ENCODE measurements around the gene EIF4EBP3. TPM values are rescaled to one million over a fixed set of nuclear protein-coding genes. Genes with fewer than 3 reads are reported as not detected.

Gene EIF4EBP3
- total and polyA plus RNA-seq, 2 donors (not counting 1 experiment from before 2014, with no cell fraction given), result 15.0 to 18.2 TPM

- H3K4me2 ChIP-seq (replicated peaks; ENCODE audit: low read depth, low read length, poor library complexity, severe bottlenecking), result no peak overlapping the region
Observed at GRCh38 chr5:140567871-140568270, 20.4 kb downstream of the EIF4EBP3 start.

More at GRCh38 chr5:140567871-140568270, 20.4 kb downstream of the EIF4EBP3 start:
- 96% methylated on average over 11 of the region's 13 CpGs for WGBS (ENCODE audit: insufficient coverage)
- Histone ChIP-seq H3K9me3 (ENCODE audit: control extremely low read depth in 1 of 3, control insufficient read depth in 2 of 3, insufficient read depth in 1 of 3, low read length in 2 of 3) (no peaks in the 10 kb centered on the region), H4K20me1 (ENCODE audit: control insufficient read depth, insufficient read depth, low read length, poor library complexity, severe bottlenecking) (no peaks in the 10 kb centered on the region), H3K9ac (ENCODE audit: low read length) (no peak overlapping the region), H3K4me1 (ENCODE audit: control insufficient read depth in 2 of 2, insufficient read depth in 2 of 2, low read length in 2 of 2) (peaks cover 33 to 46% of the 10 kb centered on the region in 2 donors), H3K36me3 (replicated peaks in 1 of 2; ENCODE audit: control extremely low read depth in 1 of 2, control insufficient read depth in 1 of 2, extremely low read depth in 1 of 2, insufficient read depth in 2 of 2, low read length in 1 of 2) (peaks cover 0 to 21% of the 10 kb centered on the region in 2 experiments), H3K27ac (ENCODE audit: low read length in 2 of 2) (no peak overlapping the region), H3K27me3 (replicated peaks in 1 of 4; ENCODE audit: control extremely low read depth in 1 of 4, control insufficient read depth in 3 of 4, insufficient read depth in 4 of 4, low read length in 3 of 4) (no peaks in the 10 kb centered on the region), H2AFZ (ENCODE audit: insufficient read depth, low read depth, low read length, poor library complexity, severe bottlenecking) (no peak overlapping the region), H3K4me3 (ENCODE audit: control extremely low read depth in 1 of 5, extremely low read depth in 1 of 5, insufficient read depth in 1 of 5, low read depth in 2 of 5, low read length in 4 of 5) (no peak overlapping the region), H3K79me2 (ENCODE audit: control insufficient read depth, insufficient read depth, low read length) (peaks cover 22% of the 10 kb centered on the region)
- TF ChIP-seq CTCF (IDR thresholded peaks at IDR 0.05), result no peak
- no peak for TF ChIP-seq EZH2 (IDR thresholded peaks at IDR 0.05; ENCODE audit: borderline replicate concordance, insufficient read depth, low read depth, low read length, poor library complexity, severe bottlenecking)
- Mint-ChIP-seq H3K4me3 (no peak overlapping the region), H3K27me3 (no peaks in the 10 kb centered on the region), H3K4me1 (peaks cover 54% of the 10 kb centered on the region), H3K27ac (peak overlapping the region; percentile 53), H3K9me3 (ENCODE audit: insufficient read depth) (no peaks in the 10 kb centered on the region)
- POLR2A ChIA-PET, result interaction anchor here (1.2 to 1.4 kb wide), 2 partner anchors 10 to 20 kb away, joined by 3 to 4 read pairs; partner anchors contain the start of gene EIF4EBP3
- intact Hi-C loops (cut with micrococcal nuclease), result loop anchor here (10.0 kb wide), 2 partner anchors 263 to 757 kb away; partner anchors contain the start of genes PFDN1 and TAF7
- DNase-seq, result no peak
- ATAC-seq (ENCODE audit: low read depth), result no peak
- CTCF ChIA-PET, result no interaction called here

All from B cell (primary cell).